Mucosa of gallbladder (tissue), 1 donor: ENCODE measurements around the gene SPRR1B. TPM values are rescaled to one million over a fixed set of nuclear protein-coding genes. Genes with fewer than 3 reads are reported as not detected.
"Not testable (repeated sequence)": the region's sequence is repeated elsewhere in the genome, so short reads cannot be mapped to it uniquely, and the experiment has no call there.

Experiments used
- DNase-seq: peaks from one replicate; pipeline ENCODE4 v3.0.0-alpha.2; 2020; ENCODE audit warnings: low spot score
- total RNA-seq: library from RNA; stranded (reverse); gene quantifications from one replicate; pipeline ENCODE4 v1.2.1, GENCODE V29; 2021
- donor health status: DM: no; HTN: no; CAD: no.

The SPRR1B gene
- total RNA-seq: not detected

GRCh38 chr1:153030895-153031294 is at the start of gene SPRR1B:
SPRR1B (plus strand) TSS chr1:153031203; CDS start chr1:153032346, 1,143 bp downstream.
- DNase-seq: no peak

- no peak for DNase-seq
These were observed 48.9 kb upstream of the SPRR1B start for GRCh38 chr1:152982076-152982475.

- DNase-seq: no peak
These were observed 47.8 kb upstream of the SPRR1B start for GRCh38 chr1:152983234-152983633.

- no peak for DNase-seq
These were observed 47.3 kb upstream of the SPRR1B start, which contains the start of gene SPRR1A for GRCh38 chr1:152983743-152984142. SPRR1A (plus strand) TSS chr1:152984081; CDS start chr1:152985231, 1,150 bp downstream.

- no peak for DNase-seq
These were observed 44.4 kb upstream of the SPRR1B start for GRCh38 chr1:152986578-152986977.

- no peak for DNase-seq
These were observed 37.8 kb upstream of the SPRR1B start for GRCh38 chr1:152993186-152993585.

- DNase-seq: no peak
These were observed 35.2 kb upstream of the SPRR1B start for GRCh38 chr1:152995842-152996241.

- no peak for DNase-seq
These were observed 34.2 kb upstream of the SPRR1B start for GRCh38 chr1:152996633-152997400.

- DNase-seq: no peak
These were observed 33.1 kb upstream of the SPRR1B start for GRCh38 chr1:152997901-152998300.

GRCh38 chr1:152998476-152998875 is 32.5 kb upstream of the SPRR1B start:
- no peak for DNase-seq

- DNase-seq: no peak
These were observed 31.2 kb upstream of the SPRR1B start for GRCh38 chr1:152999818-153000217.

- no peak for DNase-seq
These were observed 30.7 kb upstream of the SPRR1B start for GRCh38 chr1:153000294-153000693.

- DNase-seq: peak; percentile 49
These were observed 29.6 kb upstream of the SPRR1B start, which contains the start of gene SPRR3 for GRCh38 chr1:153001382-153001781. SPRR3 (plus strand) TSS chr1:153001749; CDS start chr1:153003021, 1,272 bp downstream.

GRCh38 chr1:153011235-153011758 is 19.7 kb upstream of the SPRR1B start:
- DNase-seq: not testable (repeated sequence)

GRCh38 chr1:153021829-153022228 is 9.2 kb upstream of the SPRR1B start:
- DNase-seq: not testable (repeated sequence)

GRCh38 chr1:153022340-153022739 is 8.7 kb upstream of the SPRR1B start:
- not testable (repeated sequence) for DNase-seq

- no peak for DNase-seq
These were observed 7.9 kb upstream of the SPRR1B start for GRCh38 chr1:153023109-153023508.

GRCh38 chr1:153024413-153024812 is 6.6 kb upstream of the SPRR1B start:
- no peak for DNase-seq

GRCh38 chr1:153025797-153026196 is 5.2 kb upstream of the SPRR1B start:
- no peak for DNase-seq

GRCh38 chr1:153028766-153029165 is 2.2 kb upstream of the SPRR1B start:
- no peak for DNase-seq

GRCh38 chr1:153032073-153032472 is 1.1 kb downstream of the SPRR1B start:
- no peak for DNase-seq

- DNase-seq: peak; percentile 27
These were observed 1.8 kb downstream of the SPRR1B start for GRCh38 chr1:153032677-153033308.

- DNase-seq: no peak
These were observed 4.2 kb downstream of the SPRR1B start for GRCh38 chr1:153035211-153035610.
